Transverse colon (tissue), 3 donors: ENCODE data around the gene TRABD2B.

Experiments
- POLR2A ChIP-seq: fragments of 450-650 bp; IDR thresholded peaks from one replicate; pipeline ENCODE4 v1.6.1; 2016; ENCODE audit warnings: antibody characterized with exemption, mild to moderate bottlenecking, moderate library complexity
- POLR2AphosphoS5 ChIP-seq, 3 donors: sonication (generic); formaldehyde crosslinking; IDR thresholded peaks; one replicate each; pipeline ENCODE4 v1.6.1; 2016; ENCODE audit warnings: antibody characterized with exemption in 3 of 3

DNA sequence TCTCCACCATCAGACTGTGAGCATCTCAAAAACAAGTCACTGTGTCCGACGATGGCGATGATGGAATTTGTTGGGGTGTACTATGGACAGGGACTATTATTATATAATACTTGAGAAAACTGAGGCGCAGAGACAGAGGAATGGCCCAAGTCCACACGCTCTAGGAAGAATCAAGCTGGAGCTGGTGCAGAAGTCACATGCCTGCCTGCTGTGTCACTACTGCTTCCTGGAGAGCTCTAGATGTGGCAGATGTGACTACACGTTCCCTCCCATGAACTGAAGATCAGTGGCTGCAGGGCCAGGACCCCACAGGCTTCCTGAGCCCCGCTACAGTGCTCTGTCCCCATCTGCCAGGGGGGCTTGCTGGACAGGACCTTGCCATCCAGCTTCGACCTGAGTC, 56.9 kb downstream of the TRABD2B start:
- TF ChIP-seq POLR2A, result no peak
- TF ChIP-seq POLR2AphosphoS5 (IDR thresholded peaks at IDR 0.05), result no peak
